ENCODE data around the gene GREB1L. TPM values are rescaled to one million over a fixed set of nuclear protein-coding genes. Genes with fewer than 3 reads are reported as not detected.

GREB1L gene
- polyA plus RNA-seq, 1 donor (not counting 4 experiments of a cell fraction or from before 2014, with no cell fraction given) = 5.5 TPM

DNA sequence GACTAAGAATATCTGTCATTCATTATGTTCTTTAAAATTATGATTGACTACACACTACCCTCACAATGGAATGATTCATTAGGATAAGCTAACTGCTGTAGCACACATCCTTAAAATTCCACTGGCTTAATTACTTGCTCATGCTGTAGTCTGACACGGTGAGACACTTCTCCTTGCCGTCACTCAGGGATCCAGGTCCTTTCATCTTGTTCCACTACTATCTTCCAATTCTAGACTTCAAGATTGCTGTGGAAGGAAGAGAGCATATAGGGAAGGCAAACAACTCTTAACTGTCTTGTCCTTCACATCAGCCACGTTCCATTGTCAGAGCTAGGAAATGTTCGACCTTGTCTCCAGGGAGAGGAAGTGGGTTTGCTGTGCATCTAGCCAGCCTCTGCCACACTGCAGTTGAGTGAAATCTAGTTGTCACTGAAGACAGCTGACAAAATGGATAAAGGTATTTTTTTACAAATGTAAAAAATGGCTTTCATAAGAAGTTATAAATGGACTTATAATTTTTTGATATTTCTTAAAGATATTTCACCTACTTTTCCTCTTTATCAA is 30.1 kb downstream of the GREB1L start:
- H3K79me2 ChIP-seq (ENCODE audit: control insufficient read depth, insufficient read depth, low read length) = no peaks in the 10 kb centered on the region
- no peak overlapping the region for H3K27ac ChIP-seq (ENCODE audit: control insufficient read depth, insufficient read depth, low read length)
- H3K4me3 ChIP-seq (ENCODE audit: control insufficient read depth in 2 of 3, extremely low read depth in 1 of 3, insufficient read depth in 2 of 3, low read depth in 1 of 3, low read length in 3 of 3) = no peak overlapping the region
- H3K9me1 ChIP-seq (ENCODE audit: control insufficient read depth, extremely low read depth, insufficient read depth, low read length) = no peaks in the 10 kb centered on the region
- H3K27me3 ChIP-seq (ENCODE audit: control insufficient read depth, extremely low read depth, insufficient read depth, low read length) = no peaks in the 10 kb centered on the region
- TF ChIP-seq EZH2 (IDR thresholded peaks at IDR 0.05; ENCODE audit: low read length) = no peak
- TF ChIP-seq, protein P1, sequence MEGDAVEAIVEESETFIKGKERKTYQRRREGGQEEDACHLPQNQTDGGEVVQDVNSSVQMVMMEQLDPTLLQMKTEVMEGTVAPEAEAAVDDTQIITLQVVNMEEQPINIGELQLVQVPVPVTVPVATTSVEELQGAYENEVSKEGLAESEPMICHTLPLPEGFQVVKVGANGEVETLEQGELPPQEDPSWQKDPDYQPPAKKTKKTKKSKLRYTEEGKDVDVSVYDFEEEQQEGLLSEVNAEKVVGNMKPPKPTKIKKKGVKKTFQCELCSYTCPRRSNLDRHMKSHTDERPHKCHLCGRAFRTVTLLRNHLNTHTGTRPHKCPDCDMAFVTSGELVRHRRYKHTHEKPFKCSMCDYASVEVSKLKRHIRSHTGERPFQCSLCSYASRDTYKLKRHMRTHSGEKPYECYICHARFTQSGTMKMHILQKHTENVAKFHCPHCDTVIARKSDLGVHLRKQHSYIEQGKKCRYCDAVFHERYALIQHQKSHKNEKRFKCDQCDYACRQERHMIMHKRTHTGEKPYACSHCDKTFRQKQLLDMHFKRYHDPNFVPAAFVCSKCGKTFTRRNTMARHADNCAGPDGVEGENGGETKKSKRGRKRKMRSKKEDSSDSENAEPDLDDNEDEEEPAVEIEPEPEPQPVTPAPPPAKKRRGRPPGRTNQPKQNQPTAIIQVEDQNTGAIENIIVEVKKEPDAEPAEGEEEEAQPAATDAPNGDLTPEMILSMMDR (optimal IDR thresholded peaks at IDR 0.05 in 1 of 3, IDR thresholded peaks at IDR 0.05 in 1 of 3, conservative IDR thresholded peaks at IDR 0.05 in 1 of 3; ENCODE audit: extremely low read depth in 1 of 3, insufficient read depth in 2 of 3, low read length in 3 of 3) = no peak
- no peaks in the 10 kb centered on the region for H4K20me1 ChIP-seq (ENCODE audit: control insufficient read depth, extremely low read depth, insufficient read depth, low read length)
- no peak overlapping the region for H3K4me2 ChIP-seq (ENCODE audit: control insufficient read depth, extremely low read depth, insufficient read depth, low read depth, low read length)
- no peak overlapping the region for H3K9ac ChIP-seq (ENCODE audit: control insufficient read depth, extremely low read depth, insufficient read depth, low read length)
- no peak overlapping the region for H2AFZ ChIP-seq (ENCODE audit: control insufficient read depth, low read length)
- no peaks in the 10 kb centered on the region for H3K9me3 ChIP-seq (ENCODE audit: control insufficient read depth, low read depth, low read length)
- H3K36me3 ChIP-seq (ENCODE audit: control insufficient read depth in 2 of 2, extremely low read depth in 1 of 2, insufficient read depth in 2 of 2, low read length in 2 of 2) = no peaks in the 10 kb centered on the region
- FAIRE-seq (no peak), DNase-seq (ENCODE audit: low read depth, low spot score) (no peak)
- dilution Hi-C loops (cut with MboI; ENCODE audit: extremely low pct_ligation_motif_present, low sequenced_read_pairs) = no loop called here
- H3K4me1 ChIP-seq (ENCODE audit: control insufficient read depth, extremely low read depth, insufficient read depth, low read length) = no peaks in the 10 kb centered on the region

DNA sequence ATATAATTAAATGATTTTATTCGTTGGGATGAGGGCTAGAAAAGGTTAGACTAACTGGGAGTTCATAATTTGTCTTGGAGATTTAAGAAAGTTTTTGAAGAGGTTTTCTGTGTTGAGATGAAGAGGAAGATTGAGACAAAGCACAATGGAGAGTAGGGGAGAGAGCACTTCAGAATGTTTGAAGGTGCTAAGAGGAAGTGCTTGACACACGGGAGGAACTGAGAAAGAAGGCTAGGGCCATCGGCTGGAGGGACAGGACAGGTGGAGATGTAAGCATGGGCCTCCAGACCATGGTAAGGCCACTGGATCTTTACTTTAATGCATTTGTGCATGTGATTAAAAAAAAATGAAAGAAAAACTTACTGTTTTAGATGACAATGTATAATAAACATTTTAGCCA is 31.5 kb downstream of the GREB1L start:
- H3K27me3 ChIP-seq (ENCODE audit: control insufficient read depth, extremely low read depth, insufficient read depth, low read length) = no peaks in the 10 kb centered on the region
- no peak overlapping the region for H3K9ac ChIP-seq (ENCODE audit: control insufficient read depth, extremely low read depth, insufficient read depth, low read length)
- no peaks in the 10 kb centered on the region for H3K79me2 ChIP-seq (ENCODE audit: control insufficient read depth, insufficient read depth, low read length)
- no peaks in the 10 kb centered on the region for H3K4me1 ChIP-seq (ENCODE audit: control insufficient read depth, extremely low read depth, insufficient read depth, low read length)
- TF ChIP-seq EZH2 (IDR thresholded peaks at IDR 0.05; ENCODE audit: low read length) = no peak
- TF ChIP-seq, protein P1 (optimal IDR thresholded peaks at IDR 0.05 in 1 of 3, IDR thresholded peaks at IDR 0.05 in 1 of 3, conservative IDR thresholded peaks at IDR 0.05 in 1 of 3; ENCODE audit: extremely low read depth in 1 of 3, insufficient read depth in 2 of 3, low read length in 3 of 3) = no peak
- dilution Hi-C loops (cut with MboI; ENCODE audit: extremely low pct_ligation_motif_present, low sequenced_read_pairs) = no loop called here
- FAIRE-seq (no peak), DNase-seq (ENCODE audit: low read depth, low spot score) (no peak)
- no peak overlapping the region for H2AFZ ChIP-seq (ENCODE audit: control insufficient read depth, low read length)
- H3K36me3 ChIP-seq (ENCODE audit: control insufficient read depth in 2 of 2, extremely low read depth in 1 of 2, insufficient read depth in 2 of 2, low read length in 2 of 2) = no peaks in the 10 kb centered on the region
- no peak overlapping the region for H3K27ac ChIP-seq (ENCODE audit: control insufficient read depth, insufficient read depth, low read length)
- H3K9me3 ChIP-seq (ENCODE audit: control insufficient read depth, low read depth, low read length) = no peaks in the 10 kb centered on the region
- no peaks in the 10 kb centered on the region for H3K9me1 ChIP-seq (ENCODE audit: control insufficient read depth, extremely low read depth, insufficient read depth, low read length)
- no peaks in the 10 kb centered on the region for H4K20me1 ChIP-seq (ENCODE audit: control insufficient read depth, extremely low read depth, insufficient read depth, low read length)
- no peak overlapping the region for H3K4me3 ChIP-seq (ENCODE audit: control insufficient read depth in 2 of 3, extremely low read depth in 1 of 3, insufficient read depth in 2 of 3, low read depth in 1 of 3, low read length in 3 of 3)
- H3K4me2 ChIP-seq (ENCODE audit: control insufficient read depth, extremely low read depth, insufficient read depth, low read depth, low read length) = no peak overlapping the region

All from keratinocyte (primary cell).